Mammary epithelial cell (primary cell): Measurements from ENCODE around the gene BMPR1A.

Experiments used
- CTCF ChIP-seq, 2 donors: IDR thresholded peaks in 1 of 2; conservative IDR thresholded peaks in 1 of 2; 2 replicates each; pipeline ENCODE4 v1.5.1; 2011 to 2012; ENCODE audit warnings: inconsistent platforms in 2 of 2, low read length in 2 of 2, mild to moderate bottlenecking in 2 of 2, control low read depth in 1 of 2, low read depth in 1 of 2; ENCODE audit not compliant: insufficient read depth in 1 of 2; ENCODE audit errors: extremely low read depth in 1 of 2
- EZH2 ChIP-seq: IDR thresholded peaks from 2 replicates; pipeline ENCODE4 v1.6.1; 2012; ENCODE audit warnings: low read length, inconsistent platforms, borderline replicate concordance

GRCh38 chr10:86708783-86709380, 47.5 kb upstream of the BMPR1A start:
- TF ChIP-seq CTCF (conservative IDR thresholded peaks at IDR 0.05 in 1 of 2, IDR thresholded peaks at IDR 0.05 in 1 of 2; ENCODE audit: extremely low read depth in 1 of 2, insufficient read depth in 1 of 2, low read depth in 1 of 2, low read length in 2 of 2) (no peak), EZH2 (no peak)
